ENCODE data around the gene KBTBD7. TPM values are rescaled to one million over a fixed set of nuclear protein-coding genes. Genes with fewer than 3 reads are reported as not detected.

The KBTBD7 gene
- total RNA-seq, 2 donors from 2014 or later, result 10.5 to 13.2 TPM

DNA sequence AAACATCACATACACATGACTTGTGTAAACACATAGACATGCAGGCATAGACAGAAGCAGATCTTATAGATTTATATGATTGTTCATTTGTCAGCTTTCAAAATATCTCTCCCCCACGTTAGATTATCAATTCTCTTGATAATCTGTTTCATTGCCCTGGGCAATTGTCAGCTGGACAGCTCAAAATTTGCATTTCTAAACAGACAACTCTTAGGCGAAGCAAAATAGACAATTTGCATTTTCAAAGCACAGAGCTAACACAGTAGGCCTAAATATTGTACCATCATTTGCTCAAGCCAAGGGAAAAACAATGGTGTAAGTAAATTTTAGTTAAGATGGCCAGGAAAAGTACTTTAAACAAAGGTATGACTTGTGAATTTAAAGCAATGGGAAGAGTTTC, 37.7 kb downstream of the KBTBD7 start:
- 61% methylated on average over 2 of the region's 2 CpGs for WGBS
- Histone ChIP-seq H3K27ac (no peak overlapping the region), H3K4me1 (replicated peaks) (no peaks in the 10 kb centered on the region), H3K27me3 (replicated peaks; ENCODE audit: insufficient read depth) (no peaks in the 10 kb centered on the region), H3K4me3 (no peak overlapping the region), H3K9me3 (no peaks in the 10 kb centered on the region), H3K36me3 (no peaks in the 10 kb centered on the region)
- no peak for TF ChIP-seq POLR2A (IDR thresholded peaks at IDR 0.05)
- TF ChIP-seq, protein P1, sequence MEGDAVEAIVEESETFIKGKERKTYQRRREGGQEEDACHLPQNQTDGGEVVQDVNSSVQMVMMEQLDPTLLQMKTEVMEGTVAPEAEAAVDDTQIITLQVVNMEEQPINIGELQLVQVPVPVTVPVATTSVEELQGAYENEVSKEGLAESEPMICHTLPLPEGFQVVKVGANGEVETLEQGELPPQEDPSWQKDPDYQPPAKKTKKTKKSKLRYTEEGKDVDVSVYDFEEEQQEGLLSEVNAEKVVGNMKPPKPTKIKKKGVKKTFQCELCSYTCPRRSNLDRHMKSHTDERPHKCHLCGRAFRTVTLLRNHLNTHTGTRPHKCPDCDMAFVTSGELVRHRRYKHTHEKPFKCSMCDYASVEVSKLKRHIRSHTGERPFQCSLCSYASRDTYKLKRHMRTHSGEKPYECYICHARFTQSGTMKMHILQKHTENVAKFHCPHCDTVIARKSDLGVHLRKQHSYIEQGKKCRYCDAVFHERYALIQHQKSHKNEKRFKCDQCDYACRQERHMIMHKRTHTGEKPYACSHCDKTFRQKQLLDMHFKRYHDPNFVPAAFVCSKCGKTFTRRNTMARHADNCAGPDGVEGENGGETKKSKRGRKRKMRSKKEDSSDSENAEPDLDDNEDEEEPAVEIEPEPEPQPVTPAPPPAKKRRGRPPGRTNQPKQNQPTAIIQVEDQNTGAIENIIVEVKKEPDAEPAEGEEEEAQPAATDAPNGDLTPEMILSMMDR (IDR thresholded peaks at IDR 0.05), result no peak
- intact Hi-C loops (cut with DNase I), result no loop called here
- no peak for DNase-seq (ENCODE audit: low spot score)

DNA sequence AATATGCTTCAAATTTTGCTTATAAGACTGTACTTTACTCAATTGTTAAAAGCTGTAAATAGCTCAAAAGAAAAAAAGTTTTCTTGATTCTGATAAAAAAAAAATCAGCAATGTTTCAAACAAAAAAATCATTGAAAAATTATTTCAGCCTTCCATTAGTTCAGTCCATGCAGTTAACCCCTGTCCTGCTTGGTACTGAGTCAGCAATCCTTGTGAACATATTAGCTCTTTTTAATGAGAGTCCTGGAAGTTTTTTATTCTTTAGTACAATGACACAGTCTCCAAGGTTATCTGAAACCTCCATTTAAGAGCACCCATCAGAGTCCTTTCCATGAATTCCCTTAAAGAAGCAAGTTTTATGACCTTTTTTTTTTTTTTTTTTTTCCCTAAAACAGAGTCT, 40.3 kb downstream of the KBTBD7 start:
- Histone ChIP-seq H3K36me3 (no peaks in the 10 kb centered on the region), H3K4me3 (no peak overlapping the region), H3K27ac (no peak overlapping the region), H3K9me3 (no peaks in the 10 kb centered on the region), H3K27me3 (replicated peaks; ENCODE audit: insufficient read depth) (no peaks in the 10 kb centered on the region), H3K4me1 (replicated peaks) (no peaks in the 10 kb centered on the region)
- TF ChIP-seq, protein P1 (IDR thresholded peaks at IDR 0.05), result no peak
- TF ChIP-seq POLR2AphosphoS5 (IDR thresholded peaks at IDR 0.05) (no peak), POLR2A (IDR thresholded peaks at IDR 0.05) (no peak)
- intact Hi-C loops (cut with DNase I), result no loop called here
- DNase-seq (ENCODE audit: low spot score), result no peak

DNA sequence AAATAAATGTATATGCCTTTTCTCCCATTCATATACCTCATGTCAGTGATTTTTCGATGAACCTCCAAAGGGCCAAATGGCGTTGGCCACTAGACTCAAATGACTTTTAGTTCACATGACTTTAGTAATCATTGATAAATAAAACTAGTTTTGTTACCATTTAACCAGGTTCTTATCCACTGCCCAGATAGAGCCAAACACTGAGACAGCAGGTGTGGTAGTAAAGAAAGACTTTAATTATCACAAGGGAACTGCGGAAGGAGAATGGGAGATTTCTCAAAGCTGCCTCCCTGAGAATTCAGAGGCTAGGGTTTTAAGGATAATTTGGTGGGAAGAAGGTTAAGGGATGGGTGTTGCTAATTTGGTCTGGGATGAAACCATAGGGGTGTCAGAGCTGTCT, 42.4 kb downstream of the KBTBD7 start:
- DNase-seq (ENCODE audit: low spot score), result no peak
- 95% methylated on average over 3 of the region's 3 CpGs for WGBS
- intact Hi-C loops (cut with DNase I), result no loop called here
- H3K27me3 ChIP-seq (replicated peaks; ENCODE audit: insufficient read depth), result no peaks in the 10 kb centered on the region
- no peak overlapping the region for H3K27ac ChIP-seq
- TF ChIP-seq POLR2A (IDR thresholded peaks at IDR 0.05) (no peak), POLR2AphosphoS5 (IDR thresholded peaks at IDR 0.05) (no peak)
- TF ChIP-seq, protein P1 (IDR thresholded peaks at IDR 0.05), result no peak
- H3K4me3 ChIP-seq, result no peak overlapping the region
- no peaks in the 10 kb centered on the region for H3K9me3 ChIP-seq
- H3K4me1 ChIP-seq (replicated peaks), result no peaks in the 10 kb centered on the region
- no peaks in the 10 kb centered on the region for H3K36me3 ChIP-seq

DNA sequence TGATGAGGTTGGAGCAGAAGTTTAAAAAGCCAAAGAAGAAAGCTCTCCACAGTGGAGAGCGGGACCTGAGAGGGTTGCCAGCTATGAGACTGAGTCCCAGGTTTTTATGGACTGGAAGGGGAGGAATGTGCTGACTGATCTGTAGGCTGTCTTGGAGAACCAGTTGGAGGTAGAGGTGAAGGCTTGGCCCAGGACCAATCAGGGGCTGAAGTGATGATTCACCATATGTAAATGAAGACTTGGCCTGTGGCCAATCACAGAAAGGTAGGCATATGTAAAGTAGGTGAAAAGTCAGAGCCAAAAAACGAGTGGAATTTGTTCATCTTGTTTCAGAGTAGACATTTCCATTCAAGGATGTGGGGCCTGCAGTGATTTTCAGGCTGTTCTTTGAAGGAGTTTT, 44.3 kb downstream of the KBTBD7 start:
- TF ChIP-seq POLR2AphosphoS5 (IDR thresholded peaks at IDR 0.05), result no peak
- TF ChIP-seq POLR2A (IDR thresholded peaks at IDR 0.05), result no peak
- TF ChIP-seq, protein P1 (IDR thresholded peaks at IDR 0.05), result no peak
- Histone ChIP-seq H3K9me3 (no peaks in the 10 kb centered on the region), H3K27ac (no peak overlapping the region), H3K36me3 (no peaks in the 10 kb centered on the region), H3K4me3 (no peak overlapping the region), H3K4me1 (replicated peaks) (no peaks in the 10 kb centered on the region), H3K27me3 (replicated peaks; ENCODE audit: insufficient read depth) (no peaks in the 10 kb centered on the region)
- DNase-seq (ENCODE audit: low spot score), result no peak
- intact Hi-C loops (cut with DNase I), result no loop called here
- 89% methylated on average over 2 of the region's 2 CpGs for WGBS

DNA sequence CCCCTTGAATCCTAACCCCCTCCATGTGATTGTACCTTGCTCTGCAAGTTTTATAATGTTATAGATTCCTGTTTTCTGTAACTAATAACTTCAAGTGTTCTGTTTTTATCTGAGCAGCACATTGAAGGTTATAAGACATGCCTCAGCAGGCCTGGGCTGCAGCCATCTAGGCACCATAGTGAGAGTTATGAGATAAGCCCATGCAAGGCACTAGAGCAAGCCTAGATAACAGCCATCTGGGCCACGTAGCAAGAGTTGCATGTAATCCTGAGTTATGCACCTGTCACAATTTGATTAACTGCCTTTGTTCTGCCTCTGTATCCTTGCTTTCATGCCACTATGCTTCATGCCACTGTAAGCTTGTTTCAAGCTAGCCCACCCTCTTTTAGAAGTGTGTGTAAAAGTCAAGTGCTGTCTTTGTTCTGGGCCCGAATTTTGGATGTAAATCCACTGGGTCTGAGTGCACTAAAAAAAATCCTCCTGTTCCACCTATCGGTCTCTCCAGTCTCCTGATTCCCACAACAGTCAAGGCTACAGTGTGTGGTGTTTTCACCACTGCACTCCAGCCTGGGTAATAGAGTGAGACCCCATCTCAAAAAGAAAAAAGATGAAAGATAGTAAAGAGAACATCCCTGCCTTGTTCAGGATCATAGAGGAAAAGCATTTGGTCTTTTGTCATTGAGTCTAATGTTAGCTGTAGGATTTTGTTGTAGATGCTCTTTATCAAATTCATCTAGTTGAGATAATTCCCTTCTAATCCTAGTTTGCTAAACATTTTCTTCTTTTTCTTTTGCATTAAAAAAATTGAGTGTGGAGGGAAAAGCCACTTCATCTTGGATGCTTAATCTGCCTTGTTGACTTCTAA, 45.7 kb downstream of the KBTBD7 start:
- TF ChIP-seq POLR2AphosphoS5 (IDR thresholded peaks at IDR 0.05), result no peak
- TF ChIP-seq, protein P1 (IDR thresholded peaks at IDR 0.05), result no peak
- TF ChIP-seq POLR2A (IDR thresholded peaks at IDR 0.05), result no peak
- 90% methylated on average over 3 of the region's 3 CpGs for WGBS
- H3K27ac ChIP-seq, result no peak overlapping the region
- H3K36me3 ChIP-seq, result no peaks in the 10 kb centered on the region
- no peak for DNase-seq (ENCODE audit: low spot score)
- H3K4me1 ChIP-seq (replicated peaks), result no peaks in the 10 kb centered on the region
- H3K27me3 ChIP-seq (replicated peaks; ENCODE audit: insufficient read depth), result no peaks in the 10 kb centered on the region
- intact Hi-C loops (cut with DNase I), result no loop called here
- no peak overlapping the region for H3K4me3 ChIP-seq
- no peaks in the 10 kb centered on the region for H3K9me3 ChIP-seq
